ENCODE measurements around the gene TLR7.

Gene TLR7

GRCh38 chrX:12890467-12890866 is 23.6 kb downstream of the TLR7 start:
- H3K4me1 ChIP-seq (ENCODE audit: control insufficient read depth in 1 of 2, insufficient read depth in 1 of 2, low read depth in 1 of 2, low read length in 1 of 2) = peaks cover 50 to 52% of the 10 kb centered on the region in 2 experiments
- H3K9me3 ChIP-seq = no peaks in the 10 kb centered on the region
- H3K4me3 ChIP-seq (ENCODE audit: low read depth in 1 of 2, low read length in 1 of 2) = peak overlapping the region; percentile 31 to 35
- H3K27ac ChIP-seq = peak overlapping the region; percentile 89
- H3K27me3 ChIP-seq = no peaks in the 10 kb centered on the region
- TF ChIP-seq CTCF (IDR thresholded peaks at IDR 0.05) = no peak
- no peaks in the 10 kb centered on the region for H3K36me3 ChIP-seq

GRCh38 chrX:12891171-12891570 is 24.3 kb downstream of the TLR7 start:
- H3K27me3 ChIP-seq = no peaks in the 10 kb centered on the region
- H3K27ac ChIP-seq = peak overlapping the region; percentile 89
- no peak for TF ChIP-seq CTCF (IDR thresholded peaks at IDR 0.05)
- no peaks in the 10 kb centered on the region for H3K36me3 ChIP-seq
- peaks cover 57 to 58% of the 10 kb centered on the region in 2 experiments for H3K4me1 ChIP-seq (ENCODE audit: control insufficient read depth in 1 of 2, insufficient read depth in 1 of 2, low read depth in 1 of 2, low read length in 1 of 2)
- H3K9me3 ChIP-seq = no peaks in the 10 kb centered on the region
- H3K4me3 ChIP-seq (ENCODE audit: low read depth in 1 of 2, low read length in 1 of 2) = peak overlapping the region in 1 of 2 experiments; percentile 35

DNA sequence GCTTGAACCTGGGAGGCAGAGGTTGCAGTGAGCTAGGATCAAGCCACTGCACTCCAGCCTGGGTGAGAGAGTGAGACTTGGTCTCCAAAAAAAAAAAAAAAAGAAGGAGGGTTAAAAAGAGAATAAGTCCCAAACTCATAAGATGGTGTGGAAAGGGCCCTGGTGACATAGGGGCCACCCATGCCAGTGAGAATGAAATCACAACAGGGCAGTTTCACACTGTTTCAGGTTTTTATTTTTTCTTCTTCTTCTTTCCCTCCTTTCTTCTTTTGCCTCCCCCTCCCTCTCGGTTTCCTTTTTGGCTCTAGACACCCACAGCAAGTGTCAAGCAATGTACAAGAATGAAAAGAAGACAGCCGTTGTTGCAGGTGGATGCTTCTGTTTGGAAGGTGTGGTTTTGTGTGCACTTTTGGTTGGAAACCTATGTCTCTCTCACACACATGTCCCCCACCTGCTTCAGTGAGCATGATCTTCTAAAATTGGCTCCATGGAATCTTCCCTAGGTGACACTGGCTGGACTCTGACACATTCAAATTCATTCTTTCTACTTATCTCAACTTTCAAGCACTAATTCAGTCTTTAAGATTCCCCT is 25.1 kb downstream of the TLR7 start:
- no peak overlapping the region for H3K4me3 ChIP-seq (ENCODE audit: low read depth in 1 of 2, low read length in 1 of 2)
- no peaks in the 10 kb centered on the region for H3K27me3 ChIP-seq
- H3K36me3 ChIP-seq = no peaks in the 10 kb centered on the region
- H3K27ac ChIP-seq = peak overlapping the region; percentile 52
- no peak for TF ChIP-seq CTCF (IDR thresholded peaks at IDR 0.05)
- peaks cover 63 to 65% of the 10 kb centered on the region in 2 experiments for H3K4me1 ChIP-seq (ENCODE audit: control insufficient read depth in 1 of 2, insufficient read depth in 1 of 2, low read depth in 1 of 2, low read length in 1 of 2)
- H3K9me3 ChIP-seq = no peaks in the 10 kb centered on the region

DNA sequence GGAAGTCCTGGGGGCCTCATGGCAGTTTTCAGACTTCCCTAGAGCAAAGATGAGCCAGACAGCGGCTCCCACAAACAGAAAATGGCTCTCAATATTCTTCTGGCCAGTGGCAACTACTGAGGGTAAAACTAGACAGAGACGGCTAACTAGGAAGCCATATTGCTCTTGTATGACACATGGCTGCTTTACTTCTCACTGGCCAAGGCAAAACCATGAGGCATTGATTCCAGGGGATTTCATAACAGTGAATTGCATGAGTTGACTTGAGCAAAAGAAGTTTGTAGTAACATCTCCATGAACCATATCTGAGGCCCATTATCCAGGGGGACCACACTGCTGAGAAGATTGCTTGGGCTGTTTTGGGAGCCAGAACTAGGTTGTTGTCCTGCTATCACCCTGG is 25.8 kb downstream of the TLR7 start:
- Histone ChIP-seq H3K27ac (peak overlapping the region; percentile 52), H3K9me3 (no peaks in the 10 kb centered on the region), H3K36me3 (no peaks in the 10 kb centered on the region), H3K27me3 (no peaks in the 10 kb centered on the region), H3K4me3 (ENCODE audit: low read depth in 1 of 2, low read length in 1 of 2) (no peak overlapping the region), H3K4me1 (ENCODE audit: control insufficient read depth in 1 of 2, insufficient read depth in 1 of 2, low read depth in 1 of 2, low read length in 1 of 2) (peaks cover 70 to 72% of the 10 kb centered on the region in 2 experiments)
- no peak for TF ChIP-seq CTCF (IDR thresholded peaks at IDR 0.05)

DNA sequence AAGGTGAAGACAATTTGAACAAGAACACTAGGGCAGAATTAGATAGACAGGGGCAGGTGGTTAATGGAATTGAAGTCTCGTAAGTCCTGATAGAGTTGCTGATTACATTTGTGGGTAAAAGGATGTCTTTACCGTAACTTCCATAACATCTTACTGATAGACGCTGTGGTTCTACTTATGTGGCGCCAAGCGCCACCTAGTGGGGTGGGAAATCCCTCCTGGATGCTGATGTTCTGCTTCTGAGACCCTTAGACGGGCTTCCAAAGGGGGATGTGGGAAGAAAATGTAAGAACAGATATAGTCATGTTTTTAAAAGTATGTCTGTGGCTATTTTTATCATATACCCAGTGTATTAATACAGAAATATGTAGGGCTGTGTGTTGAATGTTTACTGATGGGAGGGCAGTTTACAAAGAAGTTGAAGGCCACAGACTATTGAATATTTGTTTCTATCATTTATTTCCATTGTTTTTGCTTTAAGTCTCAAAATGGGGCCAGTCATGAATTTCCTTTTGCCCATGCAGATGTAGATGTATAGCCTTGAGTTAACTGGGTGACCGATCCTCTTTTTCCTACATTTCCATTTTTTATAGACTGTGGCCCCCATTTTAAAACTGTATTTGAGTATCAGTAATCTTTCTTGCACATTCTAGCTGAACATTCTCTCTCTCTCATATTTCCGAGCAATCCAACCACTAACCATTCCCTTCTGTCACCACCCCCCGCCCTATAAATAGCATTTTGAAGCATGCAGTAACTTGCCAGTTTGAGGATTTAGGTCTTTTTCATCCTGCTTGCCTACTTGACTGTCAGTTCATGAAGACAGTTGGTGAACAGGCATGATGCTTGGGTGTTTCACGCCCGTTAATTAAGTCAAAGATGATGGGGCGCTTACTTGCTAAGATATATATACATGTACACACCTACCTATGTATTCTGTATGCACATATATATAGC is 27.5 kb downstream of the TLR7 start:
- no peak overlapping the region for H3K4me3 ChIP-seq (ENCODE audit: low read depth in 1 of 2, low read length in 1 of 2)
- no peaks in the 10 kb centered on the region for H3K27me3 ChIP-seq
- H3K36me3 ChIP-seq = no peaks in the 10 kb centered on the region
- H3K9me3 ChIP-seq = no peaks in the 10 kb centered on the region
- H3K27ac ChIP-seq = peak overlapping the region; percentile 52
- H3K4me1 ChIP-seq (ENCODE audit: control insufficient read depth in 1 of 2, insufficient read depth in 1 of 2, low read depth in 1 of 2, low read length in 1 of 2) = peaks cover 71 to 79% of the 10 kb centered on the region in 2 experiments
- peak; percentile 54 for TF ChIP-seq CTCF (IDR thresholded peaks at IDR 0.05)

All from neutrophil (primary cell).